Endothelial cell of umbilical vein (primary cell): Measurements from ENCODE around the gene GABBR2. TPM values are rescaled to one million over a fixed set of nuclear protein-coding genes. Genes with fewer than 3 reads are reported as not detected.

Source experiments
- BruUV-seq: library from RNA; stranded (reverse); fragments of 400-500 nt; replicated peaks from 2 replicates; lab custom pipeline; 2021; lab: Mats Ljungman, UMichigan
- CTCF ChIA-PET: fragments of 300-600, 350-600 bp; sonication (Branson Sonifier 250); formaldehyde crosslinking; loops from one replicate; lab custom pipeline; 2021; ENCODE audit warnings: antibody characterized with exemption, inconsistent platforms; lab: Charles Lee
- POLR2A ChIA-PET: fragments of 300-600, 350-600 bp; sonication (Branson Sonifier 250); formaldehyde crosslinking; loops from one replicate; lab custom pipeline; 2021; ENCODE audit warnings: antibody characterized with exemption, inconsistent platforms; lab: Charles Lee
- DNase-seq: peaks from one replicate; pipeline ENCODE4 v3.0.0-alpha.2; 2011; ENCODE audit warnings: low read depth, low spot score
- FAIRE-seq: peaks from 2 replicates; lab custom pipeline; 2011; peaks lifted over from hg19 to GRCh38; lab: Jason Lieb, UNC
- H2AFZ ChIP-seq: 2 replicates; pipeline ENCODE4 v1.6.0; 2012; ENCODE audit warnings: low read depth, low read length, control low read depth, inconsistent platforms
- H3K27ac ChIP-seq: 2 replicates; pipeline ENCODE4 v1.5.1; 2011; ENCODE audit warnings: low read depth, mild to moderate bottlenecking, control low read depth, low read length, moderate library complexity; ENCODE audit not compliant: insufficient read depth
- H3K27me3 ChIP-seq, 2 experiments: 2 replicates each; pipeline versions ENCODE4 v1.6.0 to v1.6.1; 2011; ENCODE audit warnings: low read length in 2 of 2, mixed read lengths in 1 of 2; ENCODE audit not compliant: control insufficient read depth in 2 of 2, insufficient read depth in 2 of 2
- H3K36me3 ChIP-seq, 2 experiments: 2 replicates in 1 of 2; 3 replicates in 1 of 2; pipeline ENCODE4 v1.5.1; 2011; ENCODE audit warnings: low read length in 2 of 2, mild to moderate bottlenecking in 1 of 2, moderate library complexity in 1 of 2; ENCODE audit not compliant: control insufficient read depth in 2 of 2, insufficient read depth in 2 of 2; ENCODE audit errors: extremely low read depth in 1 of 2
- H3K4me1 ChIP-seq: 3 replicates; pipeline ENCODE4 v1.5.1; 2011; ENCODE audit warnings: mild to moderate bottlenecking, low read length; ENCODE audit not compliant: control insufficient read depth, insufficient read depth; ENCODE audit errors: extremely low read depth
- H3K4me2 ChIP-seq: 2 replicates; pipeline ENCODE4 v1.6.1; 2011; ENCODE audit warnings: low read length, control low read depth, mixed read lengths; ENCODE audit not compliant: insufficient read depth
- H3K4me3 ChIP-seq, 3 experiments: fragments of 200-600 bp in 1 of 3; sonication (generic), shearing (Covaris generic) in 1 of 3; replicated peaks in 1 of 3; 2 replicates each; pipeline ENCODE4 v1.5.1; 2011 to 2016; ENCODE audit warnings: control low read depth in 3 of 3, low read length in 3 of 3, mild to moderate bottlenecking in 2 of 3, inconsistent platforms in 1 of 3, low read depth in 1 of 3, moderate library complexity in 1 of 3; ENCODE audit not compliant: insufficient read depth in 1 of 3
- H3K79me2 ChIP-seq: 2 replicates; pipeline ENCODE4 v1.6.0; 2012; ENCODE audit warnings: low read length, inconsistent platforms; ENCODE audit not compliant: control insufficient read depth, insufficient read depth
- H3K9ac ChIP-seq: replicated peaks from 2 replicates; pipeline ENCODE3; 2011; ENCODE audit warnings: low read length, control low read depth; ENCODE audit not compliant: insufficient read depth; ENCODE audit errors: extremely low read depth
- H3K9me1 ChIP-seq: replicated peaks from 3 replicates; pipeline ENCODE4 v1.6.0; 2011; ENCODE audit warnings: mild to moderate bottlenecking, low read length; ENCODE audit not compliant: control insufficient read depth, insufficient read depth; ENCODE audit errors: extremely low read depth
- H3K9me3 ChIP-seq: replicated peaks from 2 replicates; pipeline ENCODE4 v1.5.1; 2012; ENCODE audit warnings: low read length, inconsistent platforms; ENCODE audit not compliant: control insufficient read depth, insufficient read depth
- H4K20me1 ChIP-seq: replicated peaks from 2 replicates; pipeline ENCODE3; 2011; ENCODE audit warnings: mild to moderate bottlenecking, low read length; ENCODE audit not compliant: control insufficient read depth, insufficient read depth; ENCODE audit errors: extremely low read depth
- EZH2 ChIP-seq: IDR thresholded peaks from 2 replicates; pipeline ENCODE4 v1.6.1; 2012; ENCODE audit warnings: borderline replicate concordance, low read depth, mild to moderate bottlenecking, moderate library complexity, low read length, inconsistent platforms; ENCODE audit not compliant: severe bottlenecking
- FOS ChIP-seq: IDR thresholded peaks from 2 replicates; pipeline ENCODE4 v1.6.1; 2011; ENCODE audit warnings: mild to moderate bottlenecking, low read length, moderate library complexity, borderline replicate concordance; ENCODE audit not compliant: insufficient read depth
- GATA2 ChIP-seq: IDR thresholded peaks from 2 replicates; pipeline ENCODE4 v1.7.0; 2011; ENCODE audit warnings: low read depth, mild to moderate bottlenecking, moderate library complexity, mixed read lengths, low read length; ENCODE audit not compliant: insufficient read length, insufficient read depth
- JUN ChIP-seq: IDR thresholded peaks from 2 replicates; pipeline ENCODE4 v1.6.1; 2011; ENCODE audit warnings: borderline replicate concordance, low read depth; ENCODE audit not compliant: insufficient read length, insufficient read depth
- MYC ChIP-seq: IDR thresholded peaks from one replicate; pipeline ENCODE4 v1.6.1; 2011; ENCODE audit warnings: mild to moderate bottlenecking, low read depth, low read length
- POLR2A ChIP-seq: IDR thresholded peaks from 2 replicates; pipeline ENCODE4 v1.6.1; 2012; ENCODE audit warnings: low read depth, mild to moderate bottlenecking, control low read depth, low read length
- POLR2AphosphoS5 ChIP-seq: IDR thresholded peaks from 2 replicates; pipeline ENCODE4 v1.6.1; 2012; ENCODE audit warnings: low read depth, mild to moderate bottlenecking, control low read depth, low read length, moderate library complexity; ENCODE audit not compliant: insufficient read depth
- dilution Hi-C: fragments of 300-500 bp; cut with MboI; formaldehyde crosslinking; loops from one replicate; pipeline ENCODE4 v1.15.0; 2019; ENCODE audit warnings: low sequenced_read_pairs; ENCODE audit not compliant: extremely low pct_ligation_motif_present
- intact Hi-C: fragments of 100-400 bp; cut with micrococcal nuclease; formaldehyde crosslinking; loops from one replicate; pipeline ENCODE4 v1.10.0; 2022
- polyA plus RNA-seq, 4 experiments: library from polyadenylated mRNA; depleted of rRNA in 3 of 4; stranded (reverse) in 3 of 4; unstranded in 1 of 4; fragments of >200 nt; gene quantifications; 2 replicates each; pipeline versions ENCODE4 v1.2.1 to v1.2.3, GENCODE V29; 2011 to 2012; ENCODE audit warnings: missing spikeins in 1 of 4
- total RNA-seq: library from RNA; stranded (reverse); gene quantifications from 2 replicates; pipeline ENCODE4 v1.2.3, GENCODE V29; 2021
- TF ChIP-seq, protein P1 (sequence below), 2 donors: IDR thresholded peaks; 1 replicate in 1 of 2; 2 replicates in 1 of 2; pipeline ENCODE4 v1.5.1; 2011; ENCODE audit warnings: low read length in 2 of 2, mild to moderate bottlenecking in 2 of 2, moderate library complexity in 2 of 2, control low read depth in 1 of 2, inconsistent platforms in 1 of 2, low read depth in 1 of 2; ENCODE audit not compliant: insufficient read depth in 1 of 2; ENCODE audit errors: extremely low read depth in 1 of 2
- TF ChIP-seq, protein P2 (sequence below): IDR thresholded peaks from 2 replicates; pipeline ENCODE4 v1.6.1; 2011; ENCODE audit not compliant: insufficient read depth, insufficient read length

The GABBR2 gene
- total and polyA plus RNA-seq, 2 donors (not counting 3 experiments of a cell fraction or from before 2014, with no cell fraction given) = 1.1 to 9.2 TPM

DNA sequence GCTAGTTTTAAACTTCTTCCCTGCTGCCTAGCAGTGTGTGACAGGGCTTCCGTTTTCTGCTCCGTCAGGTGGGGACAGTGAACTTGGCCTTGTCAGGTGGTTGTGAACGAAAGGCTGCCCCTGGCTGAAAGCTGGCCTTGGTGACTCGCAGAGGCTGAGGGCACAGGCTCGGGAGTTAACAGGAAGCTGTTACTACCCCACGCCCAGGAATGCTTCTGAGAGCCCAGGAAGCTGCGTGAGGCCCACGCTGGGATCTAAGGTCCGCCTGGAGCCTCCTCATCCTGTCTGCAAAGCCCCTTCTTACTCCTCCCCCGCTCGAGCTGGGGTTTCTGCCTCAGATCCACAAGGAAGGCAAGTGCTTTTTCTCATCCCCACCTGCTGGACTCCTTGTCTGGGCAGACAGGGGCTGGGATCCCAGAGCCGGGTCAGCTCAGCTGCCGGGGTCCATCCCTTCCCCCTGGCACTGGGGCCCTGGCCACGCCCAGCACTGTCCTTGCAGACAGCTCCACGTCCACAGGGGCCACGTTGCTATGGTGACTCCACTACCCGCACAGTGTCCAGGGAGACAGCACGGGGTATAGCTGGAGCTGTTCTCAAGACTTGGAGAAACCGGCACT is 328.6 kb downstream of the GABBR2 start:
- TF ChIP-seq, protein P1, sequence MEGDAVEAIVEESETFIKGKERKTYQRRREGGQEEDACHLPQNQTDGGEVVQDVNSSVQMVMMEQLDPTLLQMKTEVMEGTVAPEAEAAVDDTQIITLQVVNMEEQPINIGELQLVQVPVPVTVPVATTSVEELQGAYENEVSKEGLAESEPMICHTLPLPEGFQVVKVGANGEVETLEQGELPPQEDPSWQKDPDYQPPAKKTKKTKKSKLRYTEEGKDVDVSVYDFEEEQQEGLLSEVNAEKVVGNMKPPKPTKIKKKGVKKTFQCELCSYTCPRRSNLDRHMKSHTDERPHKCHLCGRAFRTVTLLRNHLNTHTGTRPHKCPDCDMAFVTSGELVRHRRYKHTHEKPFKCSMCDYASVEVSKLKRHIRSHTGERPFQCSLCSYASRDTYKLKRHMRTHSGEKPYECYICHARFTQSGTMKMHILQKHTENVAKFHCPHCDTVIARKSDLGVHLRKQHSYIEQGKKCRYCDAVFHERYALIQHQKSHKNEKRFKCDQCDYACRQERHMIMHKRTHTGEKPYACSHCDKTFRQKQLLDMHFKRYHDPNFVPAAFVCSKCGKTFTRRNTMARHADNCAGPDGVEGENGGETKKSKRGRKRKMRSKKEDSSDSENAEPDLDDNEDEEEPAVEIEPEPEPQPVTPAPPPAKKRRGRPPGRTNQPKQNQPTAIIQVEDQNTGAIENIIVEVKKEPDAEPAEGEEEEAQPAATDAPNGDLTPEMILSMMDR (IDR thresholded peaks at IDR 0.05; ENCODE audit: extremely low read depth in 1 of 2, insufficient read depth in 1 of 2, low read depth in 1 of 2, low read length in 2 of 2) = no peak
- TF ChIP-seq GATA2 (no peak), POLR2AphosphoS5 (no peak), JUN (no peak)
- Histone ChIP-seq H3K9me1 (no peaks in the 10 kb centered on the region), H3K4me2 (no peak overlapping the region), H3K36me3 (no peaks in the 10 kb centered on the region), H3K9ac (no peak overlapping the region), H3K27me3 (no peaks in the 10 kb centered on the region), H3K9me3 (no peaks in the 10 kb centered on the region), H2AFZ (peak overlapping the region; percentile 54), H3K27ac (no peak overlapping the region), H3K4me3 (no peak overlapping the region), H3K79me2 (no peaks in the 10 kb centered on the region), H3K4me1 (peaks cover 10% of the 10 kb centered on the region), H4K20me1 (no peaks in the 10 kb centered on the region)
- ChIA-PET CTCF (interaction anchor here (0.7 to 2.7 kb wide), 6 partner anchors 16 to 396 kb away, joined by 3 to 12 read pairs (median 4); no protein-coding TSS in a partner anchor), POLR2A (no interaction called here)
- FAIRE-seq (no peak), DNase-seq (peak; percentile 8)
- BruUV-seq = no TSS peak
- intact Hi-C loops = no loop called here
- dilution Hi-C loops = no loop called here

DNA sequence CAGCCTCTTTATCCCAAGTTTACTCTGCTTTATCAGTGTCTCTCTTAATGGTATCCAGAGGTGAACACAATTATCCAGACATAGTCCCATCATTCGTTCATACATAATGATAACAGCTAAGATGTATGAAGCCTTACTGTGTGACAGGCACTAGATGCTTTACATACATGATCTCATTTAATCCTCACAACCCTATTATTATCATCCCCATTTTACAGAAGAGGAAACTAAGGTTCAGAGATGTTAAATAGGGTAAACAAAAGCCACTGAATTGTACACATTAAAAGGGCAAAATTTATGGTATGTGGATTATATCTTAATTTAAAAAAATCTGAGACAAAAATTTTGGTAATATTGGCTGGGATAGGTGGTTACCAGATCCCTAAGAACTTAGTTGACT is 329.2 kb downstream of the GABBR2 start:
- BruUV-seq = no TSS peak
- intact Hi-C loops = no loop called here
- ChIA-PET POLR2A (no interaction called here), CTCF (interaction anchor here (1.0 to 2.7 kb wide), 4 partner anchors 15 to 396 kb away, joined by 3 to 12 read pairs (median 7); no protein-coding TSS in a partner anchor)
- Histone ChIP-seq H3K9me3 (no peaks in the 10 kb centered on the region), H3K4me3 (no peak overlapping the region), H3K27ac (no peak overlapping the region), H3K9me1 (no peaks in the 10 kb centered on the region), H3K4me2 (no peak overlapping the region), H3K79me2 (no peaks in the 10 kb centered on the region), H4K20me1 (no peaks in the 10 kb centered on the region), H3K9ac (no peak overlapping the region), H3K27me3 (no peaks in the 10 kb centered on the region), H2AFZ (no peak overlapping the region), H3K4me1 (peaks cover 16% of the 10 kb centered on the region), H3K36me3 (no peaks in the 10 kb centered on the region)
- FAIRE-seq (peak; percentile 4), DNase-seq (no peak)
- TF ChIP-seq GATA2 = no peak
- no peak for TF ChIP-seq FOS
- TF ChIP-seq POLR2A = no peak
- no peak for TF ChIP-seq JUN
- TF ChIP-seq, protein P2, sequence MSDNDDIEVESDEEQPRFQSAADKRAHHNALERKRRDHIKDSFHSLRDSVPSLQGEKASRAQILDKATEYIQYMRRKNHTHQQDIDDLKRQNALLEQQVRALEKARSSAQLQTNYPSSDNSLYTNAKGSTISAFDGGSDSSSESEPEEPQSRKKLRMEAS = no peak
- no peak for TF ChIP-seq MYC
- no peak for TF ChIP-seq POLR2AphosphoS5
- TF ChIP-seq, protein P1 (IDR thresholded peaks at IDR 0.05; ENCODE audit: extremely low read depth in 1 of 2, insufficient read depth in 1 of 2, low read depth in 1 of 2, low read length in 2 of 2) = no peak
- TF ChIP-seq EZH2 = no peak
- dilution Hi-C loops = no loop called here
